ENCODE data around the gene DDX3X. TPM values are rescaled to one million over a fixed set of nuclear protein-coding genes. Genes with fewer than 3 reads are reported as not detected.

Gene DDX3X
- total RNA-seq, 1 experiment from 2014 or later = 228 TPM

DNA sequence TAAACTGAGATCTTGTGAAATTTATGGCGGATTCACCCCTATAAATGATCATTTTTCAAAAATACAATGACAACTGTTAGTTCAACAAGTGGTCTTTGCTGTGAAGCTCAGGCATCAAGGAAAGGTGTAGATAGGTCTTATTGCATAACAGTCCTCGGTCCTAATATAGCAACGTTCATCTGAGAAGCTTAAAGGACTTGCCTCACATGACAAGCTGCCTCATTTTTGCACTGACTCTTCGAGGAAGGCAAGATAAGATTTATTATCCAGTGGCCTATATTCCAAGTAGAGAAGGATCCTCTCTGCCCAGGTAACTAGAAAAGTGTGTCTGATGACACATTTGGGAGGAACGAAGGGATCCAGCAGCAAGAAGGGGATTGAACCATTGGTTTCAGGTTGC is 13.6 kb upstream of the DDX3X start:
- ATAC-seq = no peak
- ChIA-PET POLR2A (no interaction called here), CTCF (no interaction called here)
- TF ChIP-seq ZNF263 (CRISPR knock-in tag; IDR thresholded peaks at IDR 0.05; ENCODE audit: low read depth) (no peak), SP1 (CRISPR knock-in tag; conservative IDR thresholded peaks at IDR 0.05) (no peak), E2F5 (CRISPR knock-in tag; IDR thresholded peaks at IDR 0.05) (no peak), GTF2I (CRISPR knock-in tag; conservative IDR thresholded peaks at IDR 0.05) (no peak), CDX4 (CRISPR knock-in tag; IDR thresholded peaks at IDR 0.05; ENCODE audit: borderline replicate concordance) (no peak), ZNF423 (CRISPR knock-in tag; IDR thresholded peaks at IDR 0.05) (no peak), ZNF138 (CRISPR knock-in tag; conservative IDR thresholded peaks at IDR 0.05) (no peak), ZNF219 (CRISPR knock-in tag; IDR thresholded peaks at IDR 0.05; ENCODE audit: borderline replicate concordance) (no peak), IRF1 (CRISPR knock-in tag; IDR thresholded peaks at IDR 0.05) (no peak), SMAD4 (CRISPR knock-in tag; IDR thresholded peaks at IDR 0.05) (no peak), ZNF396 (CRISPR knock-in tag; IDR thresholded peaks at IDR 0.05; ENCODE audit: borderline replicate concordance) (no peak), NR1H2 (CRISPR knock-in tag; IDR thresholded peaks at IDR 0.05) (no peak), EMX1 (CRISPR knock-in tag; IDR thresholded peaks at IDR 0.05) (no peak), CTCF (IDR thresholded peaks at IDR 0.05) (no peak), ELF4 (CRISPR knock-in tag; IDR thresholded peaks at IDR 0.05; ENCODE audit: low read depth) (no peak), CREM (CRISPR knock-in tag; IDR thresholded peaks at IDR 0.05) (no peak), NFE2L1 (CRISPR knock-in tag; IDR thresholded peaks at IDR 0.05) (no peak), JAZF1 (CRISPR knock-in tag; IDR thresholded peaks at IDR 0.05) (no peak)
- TF ChIP-seq, protein P1, sequence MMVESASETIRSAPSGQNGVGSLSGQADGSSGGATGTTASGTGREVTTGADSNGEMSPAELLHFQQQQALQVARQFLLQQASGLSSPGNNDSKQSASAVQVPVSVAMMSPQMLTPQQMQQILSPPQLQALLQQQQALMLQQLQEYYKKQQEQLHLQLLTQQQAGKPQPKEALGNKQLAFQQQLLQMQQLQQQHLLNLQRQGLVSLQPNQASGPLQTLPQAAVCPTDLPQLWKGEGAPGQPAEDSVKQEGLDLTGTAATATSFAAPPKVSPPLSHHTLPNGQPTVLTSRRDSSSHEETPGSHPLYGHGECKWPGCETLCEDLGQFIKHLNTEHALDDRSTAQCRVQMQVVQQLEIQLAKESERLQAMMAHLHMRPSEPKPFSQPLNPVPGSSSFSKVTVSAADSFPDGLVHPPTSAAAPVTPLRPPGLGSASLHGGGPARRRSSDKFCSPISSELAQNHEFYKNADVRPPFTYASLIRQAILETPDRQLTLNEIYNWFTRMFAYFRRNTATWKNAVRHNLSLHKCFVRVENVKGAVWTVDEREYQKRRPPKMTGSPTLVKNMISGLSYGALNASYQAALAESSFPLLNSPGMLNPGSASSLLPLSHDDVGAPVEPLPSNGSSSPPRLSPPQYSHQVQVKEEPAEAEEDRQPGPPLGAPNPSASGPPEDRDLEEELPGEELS (CRISPR knock-in tag; IDR thresholded peaks at IDR 0.05) = no peak
- TF ChIP-seq, protein P2, sequence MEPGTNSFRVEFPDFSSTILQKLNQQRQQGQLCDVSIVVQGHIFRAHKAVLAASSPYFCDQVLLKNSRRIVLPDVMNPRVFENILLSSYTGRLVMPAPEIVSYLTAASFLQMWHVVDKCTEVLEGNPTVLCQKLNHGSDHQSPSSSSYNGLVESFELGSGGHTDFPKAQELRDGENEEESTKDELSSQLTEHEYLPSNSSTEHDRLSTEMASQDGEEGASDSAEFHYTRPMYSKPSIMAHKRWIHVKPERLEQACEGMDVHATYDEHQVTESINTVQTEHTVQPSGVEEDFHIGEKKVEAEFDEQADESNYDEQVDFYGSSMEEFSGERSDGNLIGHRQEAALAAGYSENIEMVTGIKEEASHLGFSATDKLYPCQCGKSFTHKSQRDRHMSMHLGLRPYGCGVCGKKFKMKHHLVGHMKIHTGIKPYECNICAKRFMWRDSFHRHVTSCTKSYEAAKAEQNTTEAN (CRISPR knock-in tag; IDR thresholded peaks at IDR 0.05) = no peak
- DNase-seq (ENCODE audit: low spot score) = no peak
- Mint-ChIP-seq H3K4me1 (no peaks in the 10 kb centered on the region), H3K9me3 (no peaks in the 10 kb centered on the region), H3K4me3 (no peak overlapping the region), H3K27me3 (ENCODE audit: low read depth) (no peaks in the 10 kb centered on the region), H3K36me3 (no peaks in the 10 kb centered on the region), H3K27ac (no peak overlapping the region)
